Measurements from ENCODE around the gene SCN4A.
"Not testable (repeated sequence)": the region's sequence is repeated elsewhere in the genome, so short reads cannot be mapped to it uniquely, and the experiment has no call there.

SCN4A gene

GRCh38 chr17:63917206-63917605, 55.5 kb downstream of the SCN4A start:
- H3K36me3 ChIP-seq (ENCODE audit: control insufficient read depth in 1 of 2, insufficient read depth in 2 of 2, low read length in 2 of 2); H3K27ac ChIP-seq (ENCODE audit: low read depth, low read length); H3K4me1 ChIP-seq (ENCODE audit: control insufficient read depth in 1 of 2, insufficient read depth in 2 of 2, low read length in 2 of 2); H3K9ac ChIP-seq (ENCODE audit: low read depth in 1 of 2, low read length in 2 of 2); H3K4me3 ChIP-seq (ENCODE audit: low read depth in 1 of 2, low read length in 2 of 2); H3K27me3 ChIP-seq (ENCODE audit: control insufficient read depth in 1 of 2, insufficient read depth in 2 of 2, low read length in 2 of 2); H3K9me3 ChIP-seq (ENCODE audit: control insufficient read depth in 1 of 2, low read length in 2 of 2): not testable (repeated sequence)

- H3K27ac ChIP-seq (ENCODE audit: low read depth, low read length): no peak overlapping the region
- no peaks in the 10 kb centered on the region for H3K36me3 ChIP-seq (ENCODE audit: control insufficient read depth in 1 of 2, insufficient read depth in 2 of 2, low read length in 2 of 2)
- H3K9ac ChIP-seq (ENCODE audit: low read depth in 1 of 2, low read length in 2 of 2): peak overlapping the region in 1 of 2 donors; percentile 63
- no peaks in the 10 kb centered on the region for H3K9me3 ChIP-seq (ENCODE audit: control insufficient read depth in 1 of 2, low read length in 2 of 2)
- H3K27me3 ChIP-seq (ENCODE audit: control insufficient read depth in 1 of 2, insufficient read depth in 2 of 2, low read length in 2 of 2): peaks cover 0 to 5% of the 10 kb centered on the region in 2 donors
- no peaks in the 10 kb centered on the region for H3K4me1 ChIP-seq (ENCODE audit: control insufficient read depth in 1 of 2, insufficient read depth in 2 of 2, low read length in 2 of 2)
- H3K4me3 ChIP-seq (ENCODE audit: low read depth in 1 of 2, low read length in 2 of 2): no peak overlapping the region
Observed at GRCh38 chr17:63916566-63917185, 56.0 kb downstream of the SCN4A start.

- H3K4me1 ChIP-seq (ENCODE audit: control insufficient read depth in 1 of 2, insufficient read depth in 2 of 2, low read length in 2 of 2); H3K36me3 ChIP-seq (ENCODE audit: control insufficient read depth in 1 of 2, insufficient read depth in 2 of 2, low read length in 2 of 2); H3K4me3 ChIP-seq (ENCODE audit: low read depth in 1 of 2, low read length in 2 of 2); H3K27ac ChIP-seq (ENCODE audit: low read depth, low read length); H3K27me3 ChIP-seq (ENCODE audit: control insufficient read depth in 1 of 2, insufficient read depth in 2 of 2, low read length in 2 of 2); H3K9ac ChIP-seq (ENCODE audit: low read depth in 1 of 2, low read length in 2 of 2); H3K9me3 ChIP-seq (ENCODE audit: control insufficient read depth in 1 of 2, low read length in 2 of 2): not testable (repeated sequence)
Observed at GRCh38 chr17:63915753-63916152, 57.0 kb downstream of the SCN4A start.

- Histone ChIP-seq H3K4me1 (ENCODE audit: control insufficient read depth in 1 of 2, insufficient read depth in 2 of 2, low read length in 2 of 2) (no peaks in the 10 kb centered on the region), H3K9me3 (ENCODE audit: control insufficient read depth in 1 of 2, low read length in 2 of 2) (no peaks in the 10 kb centered on the region), H3K27me3 (ENCODE audit: control insufficient read depth in 1 of 2, insufficient read depth in 2 of 2, low read length in 2 of 2) (peaks cover 0 to 5% of the 10 kb centered on the region in 2 donors), H3K36me3 (ENCODE audit: control insufficient read depth in 1 of 2, insufficient read depth in 2 of 2, low read length in 2 of 2) (no peaks in the 10 kb centered on the region), H3K9ac (ENCODE audit: low read depth in 1 of 2, low read length in 2 of 2) (no peak overlapping the region), H3K27ac (ENCODE audit: low read depth, low read length) (no peak overlapping the region), H3K4me3 (ENCODE audit: low read depth in 1 of 2, low read length in 2 of 2) (no peak overlapping the region)
Observed at GRCh38 chr17:63914471-63914870, 58.2 kb downstream of the SCN4A start.

- no peak overlapping the region for H3K27ac ChIP-seq (ENCODE audit: low read depth, low read length)
- H3K27me3 ChIP-seq (ENCODE audit: control insufficient read depth in 1 of 2, insufficient read depth in 2 of 2, low read length in 2 of 2): peaks cover 0 to 3% of the 10 kb centered on the region in 2 donors
- H3K36me3 ChIP-seq (ENCODE audit: control insufficient read depth in 1 of 2, insufficient read depth in 2 of 2, low read length in 2 of 2): no peaks in the 10 kb centered on the region
- H3K9me3 ChIP-seq (ENCODE audit: control insufficient read depth in 1 of 2, low read length in 2 of 2): no peaks in the 10 kb centered on the region
- H3K9ac ChIP-seq (ENCODE audit: low read depth in 1 of 2, low read length in 2 of 2): no peak overlapping the region
- H3K4me1 ChIP-seq (ENCODE audit: control insufficient read depth in 1 of 2, insufficient read depth in 2 of 2, low read length in 2 of 2): no peaks in the 10 kb centered on the region
- no peak overlapping the region for H3K4me3 ChIP-seq (ENCODE audit: low read depth in 1 of 2, low read length in 2 of 2)
Observed at GRCh38 chr17:63911657-63912100, 61.0 kb downstream of the SCN4A start.

GRCh38 chr17:63911041-63911635, 61.6 kb downstream of the SCN4A start, which contains the start of gene CSHL1:
CSHL1 (minus strand) TSS chr17:63911258; CDS start chr17:63911196, 62 bp downstream.
- Histone ChIP-seq H3K4me3 (ENCODE audit: low read depth in 1 of 2, low read length in 2 of 2) (no peak within 1 kb of the TSS), H3K27ac (ENCODE audit: low read depth, low read length) (no peak within 1 kb of the TSS), H3K4me1 (ENCODE audit: control insufficient read depth in 1 of 2, insufficient read depth in 2 of 2, low read length in 2 of 2) (no peaks in the 10 kb centered on the region), H3K9me3 (ENCODE audit: control insufficient read depth in 1 of 2, low read length in 2 of 2) (no peaks in the 10 kb centered on the region), H3K27me3 (ENCODE audit: control insufficient read depth in 1 of 2, insufficient read depth in 2 of 2, low read length in 2 of 2) (no peaks in the 10 kb centered on the region), H3K9ac (ENCODE audit: low read depth in 1 of 2, low read length in 2 of 2) (no peak within 1 kb of the TSS), H3K36me3 (ENCODE audit: control insufficient read depth in 1 of 2, insufficient read depth in 2 of 2, low read length in 2 of 2) (no peaks in the 10 kb centered on the region)

GRCh38 chr17:63910096-63910495, 62.6 kb downstream of the SCN4A start:
- no peaks in the 10 kb centered on the region for H3K27me3 ChIP-seq (ENCODE audit: control insufficient read depth in 1 of 2, insufficient read depth in 2 of 2, low read length in 2 of 2)
- no peaks in the 10 kb centered on the region for H3K4me1 ChIP-seq (ENCODE audit: control insufficient read depth in 1 of 2, insufficient read depth in 2 of 2, low read length in 2 of 2)
- no peak overlapping the region for H3K27ac ChIP-seq (ENCODE audit: low read depth, low read length)
- no peak overlapping the region for H3K9ac ChIP-seq (ENCODE audit: low read depth in 1 of 2, low read length in 2 of 2)
- no peaks in the 10 kb centered on the region for H3K9me3 ChIP-seq (ENCODE audit: control insufficient read depth in 1 of 2, low read length in 2 of 2)
- H3K36me3 ChIP-seq (ENCODE audit: control insufficient read depth in 1 of 2, insufficient read depth in 2 of 2, low read length in 2 of 2): no peaks in the 10 kb centered on the region
- H3K4me3 ChIP-seq (ENCODE audit: low read depth in 1 of 2, low read length in 2 of 2): no peak overlapping the region

GRCh38 chr17:63909586-63909985, 63.1 kb downstream of the SCN4A start:
- not testable (repeated sequence) for H3K4me3 ChIP-seq (ENCODE audit: low read depth in 1 of 2, low read length in 2 of 2); H3K9me3 ChIP-seq (ENCODE audit: control insufficient read depth in 1 of 2, low read length in 2 of 2); H3K36me3 ChIP-seq (ENCODE audit: control insufficient read depth in 1 of 2, insufficient read depth in 2 of 2, low read length in 2 of 2); H3K27me3 ChIP-seq (ENCODE audit: control insufficient read depth in 1 of 2, insufficient read depth in 2 of 2, low read length in 2 of 2); H3K9ac ChIP-seq (ENCODE audit: low read depth in 1 of 2, low read length in 2 of 2); H3K4me1 ChIP-seq (ENCODE audit: control insufficient read depth in 1 of 2, insufficient read depth in 2 of 2, low read length in 2 of 2); H3K27ac ChIP-seq (ENCODE audit: low read depth, low read length)

GRCh38 chr17:63907161-63907778, 65.4 kb downstream of the SCN4A start:
- H3K36me3 ChIP-seq (ENCODE audit: control insufficient read depth in 1 of 2, insufficient read depth in 2 of 2, low read length in 2 of 2); H3K27me3 ChIP-seq (ENCODE audit: control insufficient read depth in 1 of 2, insufficient read depth in 2 of 2, low read length in 2 of 2); H3K9ac ChIP-seq (ENCODE audit: low read depth in 1 of 2, low read length in 2 of 2); H3K9me3 ChIP-seq (ENCODE audit: control insufficient read depth in 1 of 2, low read length in 2 of 2); H3K27ac ChIP-seq (ENCODE audit: low read depth, low read length); H3K4me3 ChIP-seq (ENCODE audit: low read depth in 1 of 2, low read length in 2 of 2); H3K4me1 ChIP-seq (ENCODE audit: control insufficient read depth in 1 of 2, insufficient read depth in 2 of 2, low read length in 2 of 2): not testable (repeated sequence)

GRCh38 chr17:63904796-63905195, 67.9 kb downstream of the SCN4A start:
- H3K27me3 ChIP-seq (ENCODE audit: control insufficient read depth in 1 of 2, insufficient read depth in 2 of 2, low read length in 2 of 2); H3K4me1 ChIP-seq (ENCODE audit: control insufficient read depth in 1 of 2, insufficient read depth in 2 of 2, low read length in 2 of 2); H3K27ac ChIP-seq (ENCODE audit: low read depth, low read length); H3K36me3 ChIP-seq (ENCODE audit: control insufficient read depth in 1 of 2, insufficient read depth in 2 of 2, low read length in 2 of 2); H3K4me3 ChIP-seq (ENCODE audit: low read depth in 1 of 2, low read length in 2 of 2); H3K9ac ChIP-seq (ENCODE audit: low read depth in 1 of 2, low read length in 2 of 2); H3K9me3 ChIP-seq (ENCODE audit: control insufficient read depth in 1 of 2, low read length in 2 of 2): not testable (repeated sequence)
